ENCODE data around the gene ACMSD.

DNA sequence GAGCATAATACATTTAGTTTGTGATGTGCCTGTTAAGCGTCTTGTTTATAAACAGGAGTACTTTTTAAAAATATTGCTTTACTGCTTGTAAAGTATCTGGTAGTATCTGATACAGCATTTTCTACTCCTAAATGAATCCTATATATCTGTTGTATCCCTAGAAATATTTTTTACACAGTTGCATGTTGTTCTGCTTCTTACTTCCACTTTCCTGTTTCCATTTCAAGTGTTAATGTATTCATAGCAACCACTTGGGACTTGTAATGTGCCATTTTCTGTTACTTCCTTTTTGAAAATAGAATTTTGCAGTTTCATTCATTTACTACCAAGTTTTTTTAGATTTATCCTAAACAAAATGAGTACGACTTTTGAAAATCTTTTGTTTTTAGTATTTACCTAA is 105.1 kb downstream of the ACMSD start:
- TF ChIP-seq, protein P1, sequence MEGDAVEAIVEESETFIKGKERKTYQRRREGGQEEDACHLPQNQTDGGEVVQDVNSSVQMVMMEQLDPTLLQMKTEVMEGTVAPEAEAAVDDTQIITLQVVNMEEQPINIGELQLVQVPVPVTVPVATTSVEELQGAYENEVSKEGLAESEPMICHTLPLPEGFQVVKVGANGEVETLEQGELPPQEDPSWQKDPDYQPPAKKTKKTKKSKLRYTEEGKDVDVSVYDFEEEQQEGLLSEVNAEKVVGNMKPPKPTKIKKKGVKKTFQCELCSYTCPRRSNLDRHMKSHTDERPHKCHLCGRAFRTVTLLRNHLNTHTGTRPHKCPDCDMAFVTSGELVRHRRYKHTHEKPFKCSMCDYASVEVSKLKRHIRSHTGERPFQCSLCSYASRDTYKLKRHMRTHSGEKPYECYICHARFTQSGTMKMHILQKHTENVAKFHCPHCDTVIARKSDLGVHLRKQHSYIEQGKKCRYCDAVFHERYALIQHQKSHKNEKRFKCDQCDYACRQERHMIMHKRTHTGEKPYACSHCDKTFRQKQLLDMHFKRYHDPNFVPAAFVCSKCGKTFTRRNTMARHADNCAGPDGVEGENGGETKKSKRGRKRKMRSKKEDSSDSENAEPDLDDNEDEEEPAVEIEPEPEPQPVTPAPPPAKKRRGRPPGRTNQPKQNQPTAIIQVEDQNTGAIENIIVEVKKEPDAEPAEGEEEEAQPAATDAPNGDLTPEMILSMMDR (conservative IDR thresholded peaks at IDR 0.05; ENCODE audit: low read depth, low read length) = no peak
- TF ChIP-seq EZH2phosphoT487 (IDR thresholded peaks at IDR 0.05; ENCODE audit: borderline replicate concordance, low read length) = no peak

Data from PC-3 (cell line).